Keratinocyte (primary cell): ENCODE measurements around the gene TCERG1.
A peak's percentile ranks its signal among the peaks of the same experiment; 100 is the strongest.

Source experiments
- CTCF ChIP-seq, 3 experiments: IDR thresholded peaks in 1 of 3; conservative IDR thresholded peaks in 1 of 3; optimal IDR thresholded peaks in 1 of 3; 2 replicates in 2 of 3; 3 replicates in 1 of 3; pipeline versions ENCODE3 to v1.5.1; 2011; ENCODE audit warnings: low read length in 3 of 3, mild to moderate bottlenecking in 3 of 3, moderate library complexity in 2 of 3, control low read depth in 1 of 3, inconsistent platforms in 1 of 3; ENCODE audit not compliant: insufficient read depth in 2 of 3; ENCODE audit errors: extremely low read depth in 1 of 3
- EZH2 ChIP-seq: IDR thresholded peaks from one replicate; pipeline ENCODE4 v1.6.1; 2012; ENCODE audit warnings: inconsistent platforms, mild to moderate bottlenecking, low read length, moderate library complexity

GRCh38 chr5:146425023-146425422 lies 22.1 kb upstream of the TCERG1 start:
- TF ChIP-seq EZH2 (no peak), CTCF (optimal IDR thresholded peaks at IDR 0.05 in 1 of 3, IDR thresholded peaks at IDR 0.05 in 1 of 3, conservative IDR thresholded peaks at IDR 0.05 in 1 of 3; ENCODE audit: extremely low read depth in 1 of 3, insufficient read depth in 2 of 3, low read length in 3 of 3) (peak in 1 of 3 experiments; percentile 15)
